A549 (cell line): ENCODE data around the gene ZC3H13.

Experiments
- EP300 ChIP-seq, 2 experiments: fragments of >200 bp; sonication (Bioruptor Twin); formaldehyde crosslinking; IDR thresholded peaks; 2 replicates in 1 of 2; 3 replicates in 1 of 2; pipeline ENCODE4 v1.6.1; 2016 to 2017
- JUNB ChIP-seq: fragments of >200 bp; sonication (Bioruptor Twin); formaldehyde crosslinking; IDR thresholded peaks from 2 replicates; pipeline ENCODE4 v1.6.1; 2016
- MAFK ChIP-seq: fragments of 450-650 bp; IDR thresholded peaks from 2 replicates; pipeline ENCODE4 v1.6.1; 2014; ENCODE audit not compliant: partially characterized antibody
- NFE2L2 ChIP-seq: fragments of 150-350 bp; conservative IDR thresholded peaks from 2 replicates; pipeline ENCODE4 v1.6.1; 2014; ENCODE audit warnings: low read length
- POLR2A ChIP-seq: IDR thresholded peaks from 2 replicates; pipeline ENCODE4 v1.6.1; 2012; ENCODE audit warnings: mild to moderate bottlenecking, low read length
- TF ChIP-seq, protein P1 (sequence below): fragments of >200 bp; sonication (Bioruptor Twin); formaldehyde crosslinking; IDR thresholded peaks from 3 replicates; pipeline ENCODE4 v1.5.1; 2016

DNA sequence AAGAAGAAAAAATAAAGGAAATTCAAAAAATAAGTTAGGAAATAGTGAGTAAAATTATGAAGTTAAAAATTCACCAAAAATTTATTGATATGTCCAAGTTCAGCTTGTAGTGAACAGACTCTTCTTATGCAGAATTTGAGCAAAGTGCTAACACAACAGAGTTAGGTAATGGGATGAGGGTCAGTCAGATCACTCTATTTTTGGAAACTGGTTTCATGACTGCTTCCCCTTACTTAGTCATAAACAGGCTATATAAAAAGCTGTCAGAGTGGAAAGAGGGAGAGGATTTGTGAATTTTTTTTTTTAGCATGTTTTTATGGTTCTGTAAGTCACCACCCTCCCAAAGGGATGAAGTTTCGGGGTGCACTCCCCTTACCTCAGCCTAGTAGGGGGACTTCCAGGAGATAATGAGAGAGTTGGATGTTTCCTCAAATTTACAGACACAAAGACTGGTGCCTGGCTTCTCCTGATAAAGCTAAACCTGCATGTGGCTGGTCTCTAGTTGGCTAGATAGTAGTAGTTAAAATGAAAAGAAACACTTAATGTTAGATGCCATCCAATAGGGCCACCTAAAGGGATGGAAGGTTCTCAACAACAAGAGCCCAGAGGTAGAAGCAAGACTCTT, 47.8 kb upstream of the ZC3H13 start:
- TF ChIP-seq MAFK = no peak
- TF ChIP-seq POLR2A = no peak
- TF ChIP-seq, protein P1, sequence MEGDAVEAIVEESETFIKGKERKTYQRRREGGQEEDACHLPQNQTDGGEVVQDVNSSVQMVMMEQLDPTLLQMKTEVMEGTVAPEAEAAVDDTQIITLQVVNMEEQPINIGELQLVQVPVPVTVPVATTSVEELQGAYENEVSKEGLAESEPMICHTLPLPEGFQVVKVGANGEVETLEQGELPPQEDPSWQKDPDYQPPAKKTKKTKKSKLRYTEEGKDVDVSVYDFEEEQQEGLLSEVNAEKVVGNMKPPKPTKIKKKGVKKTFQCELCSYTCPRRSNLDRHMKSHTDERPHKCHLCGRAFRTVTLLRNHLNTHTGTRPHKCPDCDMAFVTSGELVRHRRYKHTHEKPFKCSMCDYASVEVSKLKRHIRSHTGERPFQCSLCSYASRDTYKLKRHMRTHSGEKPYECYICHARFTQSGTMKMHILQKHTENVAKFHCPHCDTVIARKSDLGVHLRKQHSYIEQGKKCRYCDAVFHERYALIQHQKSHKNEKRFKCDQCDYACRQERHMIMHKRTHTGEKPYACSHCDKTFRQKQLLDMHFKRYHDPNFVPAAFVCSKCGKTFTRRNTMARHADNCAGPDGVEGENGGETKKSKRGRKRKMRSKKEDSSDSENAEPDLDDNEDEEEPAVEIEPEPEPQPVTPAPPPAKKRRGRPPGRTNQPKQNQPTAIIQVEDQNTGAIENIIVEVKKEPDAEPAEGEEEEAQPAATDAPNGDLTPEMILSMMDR = no peak
- no peak for TF ChIP-seq NFE2L2
- TF ChIP-seq EP300 (IDR thresholded peaks at IDR 0.05) = no peak
- no peak for TF ChIP-seq JUNB
